ENCODE results near the gene RBMS3.
"Not testable (repeated sequence)": the region's sequence is repeated elsewhere in the genome, so short reads cannot be mapped to it uniquely, and the experiment has no call there.

Gene RBMS3

DNA sequence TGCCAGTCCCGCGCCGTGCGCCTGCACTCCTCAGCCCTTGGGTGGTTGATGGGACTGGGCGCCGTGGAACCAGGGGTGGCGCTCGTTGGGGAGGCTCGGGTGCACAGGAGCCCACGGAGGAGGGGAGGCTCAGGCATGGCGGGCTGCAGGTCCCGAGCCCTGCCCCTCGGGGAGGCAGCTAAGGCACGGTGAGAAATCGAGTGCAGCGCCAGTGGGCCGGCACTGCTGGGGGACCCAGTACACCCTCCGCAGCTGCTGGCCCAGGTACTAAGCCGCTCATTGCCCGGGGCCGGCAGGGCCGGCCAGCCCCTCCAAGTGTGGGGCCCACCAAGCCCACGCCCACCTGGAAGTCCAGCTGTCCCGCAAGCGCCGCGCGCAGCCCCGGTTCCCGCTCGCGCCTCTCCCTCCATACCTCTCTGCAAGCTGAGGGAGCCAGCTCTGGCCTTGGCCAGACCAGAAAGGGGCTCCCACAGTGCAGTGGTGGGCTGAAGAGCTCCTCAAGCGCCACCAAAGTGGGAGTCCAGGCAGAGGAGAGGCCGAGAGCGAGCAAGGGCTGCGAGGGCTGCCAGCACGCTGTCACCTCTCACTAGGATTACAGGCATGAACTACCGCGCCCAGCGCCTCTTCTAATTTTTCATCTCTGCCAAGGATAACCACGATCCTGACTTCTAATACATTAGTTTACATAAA is 192.8 kb downstream of the RBMS3 start:
- not testable (repeated sequence) for H3K27ac Mint-ChIP-seq, H3K4me3 Mint-ChIP-seq, H3K36me3 Mint-ChIP-seq, ATAC-seq, H3K9me3 Mint-ChIP-seq, H3K27me3 Mint-ChIP-seq, H3K4me1 Mint-ChIP-seq

DNA sequence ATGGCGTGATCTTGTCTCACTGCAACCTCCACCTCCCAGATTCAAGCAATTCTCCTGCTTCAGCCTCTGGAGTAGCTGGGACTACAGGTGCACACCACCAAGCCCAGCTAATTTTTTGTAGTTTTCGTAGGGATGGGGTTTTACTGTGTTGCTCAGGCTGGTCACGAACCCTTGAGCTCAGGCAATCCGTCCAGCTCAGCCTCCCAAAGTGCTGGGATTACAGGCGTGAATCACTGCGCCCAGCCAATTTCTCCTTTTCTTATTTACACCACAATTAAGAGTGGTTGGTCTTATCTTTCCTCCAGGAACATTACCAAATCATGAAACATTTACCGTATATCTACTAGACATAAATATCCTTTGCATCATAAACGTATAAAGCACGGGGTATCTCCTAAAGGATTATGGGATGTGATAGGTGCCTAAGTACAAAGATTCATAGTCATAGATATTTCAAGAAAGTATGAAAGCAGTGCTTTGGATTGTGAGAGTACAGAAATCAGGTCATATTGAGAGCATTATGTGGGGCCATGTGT is 194.5 kb downstream of the RBMS3 start:
- no peaks in the 10 kb centered on the region for H3K4me1 Mint-ChIP-seq

GRCh38 chr3:29475854-29476253 is 195.0 kb downstream of the RBMS3 start:
- no peak for ATAC-seq
- no peak overlapping the region for H3K4me3 Mint-ChIP-seq
- no peaks in the 10 kb centered on the region for H3K36me3 Mint-ChIP-seq
- no peaks in the 10 kb centered on the region for H3K4me1 Mint-ChIP-seq
- H3K9me3 Mint-ChIP-seq, result no peaks in the 10 kb centered on the region
- no peaks in the 10 kb centered on the region for H3K27me3 Mint-ChIP-seq
- no peak overlapping the region for H3K27ac Mint-ChIP-seq

More for the DNA sequence above, 194.5 kb downstream of the RBMS3 start:
- H3K27me3 Mint-ChIP-seq, result no peaks in the 10 kb centered on the region
- no peak overlapping the region for H3K27ac Mint-ChIP-seq
- no peaks in the 10 kb centered on the region for H3K9me3 Mint-ChIP-seq
- ATAC-seq, result no peak
- no peak overlapping the region for H3K4me3 Mint-ChIP-seq
- H3K36me3 Mint-ChIP-seq, result no peaks in the 10 kb centered on the region

- no peaks in the 10 kb centered on the region for H3K4me1 Mint-ChIP-seq
- no peak for ATAC-seq
- no peaks in the 10 kb centered on the region for H3K36me3 Mint-ChIP-seq
- H3K27me3 Mint-ChIP-seq, result no peaks in the 10 kb centered on the region
- no peaks in the 10 kb centered on the region for H3K9me3 Mint-ChIP-seq
- no peak overlapping the region for H3K4me3 Mint-ChIP-seq
- H3K27ac Mint-ChIP-seq, result no peak overlapping the region
Observed at GRCh38 chr3:29478611-29479010, 197.7 kb downstream of the RBMS3 start.

DNA sequence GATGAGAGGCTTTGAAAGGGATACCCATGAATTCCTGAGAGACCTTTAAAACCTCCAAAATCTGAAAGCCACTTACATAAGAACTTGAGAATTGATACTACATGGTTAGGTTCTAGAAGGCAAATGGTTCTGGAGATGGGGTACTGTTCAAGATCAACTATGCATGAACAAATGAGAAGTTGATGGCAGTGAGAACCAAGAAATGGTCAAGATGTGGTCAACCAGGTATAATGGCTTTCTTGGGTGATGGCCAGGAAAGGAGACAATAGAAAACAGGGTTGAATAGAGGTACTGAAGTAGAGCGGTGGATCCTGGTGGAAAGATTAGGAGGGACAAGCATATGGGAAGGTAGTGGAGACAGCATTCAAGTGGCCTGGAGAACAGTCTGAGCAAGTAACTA is 200.4 kb downstream of the RBMS3 start:
- ATAC-seq, result no peak
- Mint-ChIP-seq H3K4me1 (no peaks in the 10 kb centered on the region), H3K36me3 (no peaks in the 10 kb centered on the region), H3K27me3 (no peaks in the 10 kb centered on the region), H3K27ac (no peak overlapping the region), H3K9me3 (no peaks in the 10 kb centered on the region), H3K4me3 (no peak overlapping the region)

- H3K9me3 Mint-ChIP-seq, result no peaks in the 10 kb centered on the region
- ATAC-seq, result no peak
- no peaks in the 10 kb centered on the region for H3K27me3 Mint-ChIP-seq
- no peaks in the 10 kb centered on the region for H3K4me1 Mint-ChIP-seq
- H3K4me3 Mint-ChIP-seq, result no peak overlapping the region
- no peak overlapping the region for H3K27ac Mint-ChIP-seq
- no peaks in the 10 kb centered on the region for H3K36me3 Mint-ChIP-seq
Observed at GRCh38 chr3:29481969-29482767, 201.3 kb downstream of the RBMS3 start.

- no peak overlapping the region for H3K4me3 Mint-ChIP-seq
Observed at GRCh38 chr3:29484633-29485032, 203.8 kb downstream of the RBMS3 start.

GRCh38 chr3:29486096-29486495 is 205.2 kb downstream of the RBMS3 start:
- no peaks in the 10 kb centered on the region for H3K4me1 Mint-ChIP-seq
- H3K9me3 Mint-ChIP-seq, result peaks cover 7% of the 10 kb centered on the region
- no peak for ATAC-seq
- H3K27ac Mint-ChIP-seq, result no peak overlapping the region
- no peaks in the 10 kb centered on the region for H3K27me3 Mint-ChIP-seq
- H3K36me3 Mint-ChIP-seq, result no peaks in the 10 kb centered on the region
- H3K4me3 Mint-ChIP-seq, result no peak overlapping the region

More at GRCh38 chr3:29484633-29485032, 203.8 kb downstream of the RBMS3 start:
- no peak for ATAC-seq
- Mint-ChIP-seq H3K27me3 (no peaks in the 10 kb centered on the region), H3K4me1 (no peaks in the 10 kb centered on the region), H3K27ac (no peak overlapping the region), H3K9me3 (peaks cover 3% of the 10 kb centered on the region), H3K36me3 (no peaks in the 10 kb centered on the region)

DNA sequence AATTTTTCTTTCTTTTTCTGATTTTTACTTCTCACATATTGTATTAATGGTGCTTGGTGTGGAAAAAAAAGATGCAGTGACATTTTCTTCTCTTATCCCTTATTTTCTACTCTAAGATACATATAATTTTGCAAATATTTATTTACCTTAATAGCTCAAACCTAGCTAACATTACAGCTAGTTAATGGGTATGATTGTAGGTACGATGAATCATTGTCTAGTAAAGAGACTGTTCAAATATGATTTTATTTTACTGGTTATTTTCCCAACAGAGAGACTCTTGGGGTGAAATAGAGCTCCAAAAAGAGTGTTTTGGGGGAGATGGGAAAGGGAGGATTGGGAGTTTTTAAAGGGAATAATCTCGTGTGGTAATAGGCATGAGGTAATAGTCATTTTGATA is 206.0 kb downstream of the RBMS3 start:
- H3K27ac Mint-ChIP-seq, result no peak overlapping the region
- no peak overlapping the region for H3K4me3 Mint-ChIP-seq
- ATAC-seq, result no peak
- peaks cover 7% of the 10 kb centered on the region for H3K9me3 Mint-ChIP-seq
- H3K4me1 Mint-ChIP-seq, result no peaks in the 10 kb centered on the region
- H3K36me3 Mint-ChIP-seq, result no peaks in the 10 kb centered on the region
- no peaks in the 10 kb centered on the region for H3K27me3 Mint-ChIP-seq

- Mint-ChIP-seq H3K4me3 (no peak overlapping the region), H3K27ac (no peak overlapping the region), H3K4me1 (no peaks in the 10 kb centered on the region), H3K9me3 (peaks cover 11% of the 10 kb centered on the region), H3K36me3 (no peaks in the 10 kb centered on the region), H3K27me3 (no peaks in the 10 kb centered on the region)
- no peak for ATAC-seq
Observed at GRCh38 chr3:29488922-29489321, 208.1 kb downstream of the RBMS3 start.

- H3K36me3 Mint-ChIP-seq, result no peaks in the 10 kb centered on the region
- H3K27ac Mint-ChIP-seq, result no peak overlapping the region
- no peak for ATAC-seq
- H3K4me3 Mint-ChIP-seq, result no peak overlapping the region
- H3K4me1 Mint-ChIP-seq, result no peaks in the 10 kb centered on the region
- no peaks in the 10 kb centered on the region for H3K27me3 Mint-ChIP-seq
- H3K9me3 Mint-ChIP-seq, result peaks cover 15% of the 10 kb centered on the region
Observed at GRCh38 chr3:29493109-29493508, 212.2 kb downstream of the RBMS3 start.

GRCh38 chr3:29494305-29495036 is 213.6 kb downstream of the RBMS3 start:
- no peak for ATAC-seq
- Mint-ChIP-seq H3K36me3 (no peaks in the 10 kb centered on the region), H3K27ac (no peak overlapping the region), H3K4me3 (no peak overlapping the region), H3K9me3 (peaks cover 13% of the 10 kb centered on the region), H3K27me3 (no peaks in the 10 kb centered on the region), H3K4me1 (no peaks in the 10 kb centered on the region)

GRCh38 chr3:29497282-29497681 is 216.4 kb downstream of the RBMS3 start:
- no peak overlapping the region for H3K4me3 Mint-ChIP-seq
- H3K4me1 Mint-ChIP-seq, result no peaks in the 10 kb centered on the region
- H3K27ac Mint-ChIP-seq, result no peak overlapping the region
- ATAC-seq, result no peak
- H3K36me3 Mint-ChIP-seq, result no peaks in the 10 kb centered on the region
- peaks cover 6% of the 10 kb centered on the region for H3K9me3 Mint-ChIP-seq
- H3K27me3 Mint-ChIP-seq, result no peaks in the 10 kb centered on the region

DNA sequence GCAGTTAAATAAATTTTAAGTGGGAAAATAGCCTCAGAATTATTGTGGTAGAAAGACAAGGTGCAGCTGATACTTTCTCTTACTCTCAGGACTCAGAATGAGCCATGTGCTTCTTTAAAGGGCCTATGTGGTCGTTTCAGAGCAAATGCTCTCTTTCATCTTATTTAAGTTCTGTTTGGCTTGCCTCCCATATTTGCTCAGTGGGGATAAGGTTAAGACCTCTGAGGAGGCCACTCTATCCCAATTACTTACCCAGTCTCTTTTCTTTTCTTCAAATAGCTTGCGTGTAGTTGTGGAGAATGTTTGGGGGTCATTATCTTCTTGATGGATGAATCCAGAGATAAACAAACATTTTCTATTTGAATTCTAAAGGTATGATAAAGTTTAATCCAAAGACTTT is 221.9 kb downstream of the RBMS3 start:
- no peak overlapping the region for H3K27ac Mint-ChIP-seq
- no peaks in the 10 kb centered on the region for H3K9me3 Mint-ChIP-seq
- no peaks in the 10 kb centered on the region for H3K27me3 Mint-ChIP-seq
- H3K4me3 Mint-ChIP-seq, result no peak overlapping the region
- no peaks in the 10 kb centered on the region for H3K36me3 Mint-ChIP-seq
- H3K4me1 Mint-ChIP-seq, result no peaks in the 10 kb centered on the region
- ATAC-seq, result no peak

DNA sequence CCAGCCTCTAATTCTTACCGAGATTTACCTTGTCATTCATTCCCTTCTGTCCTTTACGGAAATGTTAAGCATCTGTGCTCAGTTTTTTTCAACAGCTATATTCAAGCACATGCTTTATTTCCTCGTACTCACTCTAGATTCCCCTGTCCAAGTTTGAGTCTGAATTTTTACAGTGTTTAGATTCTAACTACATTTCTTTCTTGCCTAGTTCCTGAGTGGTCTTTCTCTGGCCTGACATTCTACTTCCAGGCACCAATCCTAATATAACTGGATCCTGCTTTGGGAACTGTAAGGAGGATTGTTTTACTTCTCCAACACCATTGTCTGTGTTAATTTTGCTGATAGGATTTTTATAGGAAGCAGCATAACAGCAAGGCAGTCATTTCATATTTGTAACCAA is 222.4 kb downstream of the RBMS3 start:
- no peaks in the 10 kb centered on the region for H3K9me3 Mint-ChIP-seq
- no peak for ATAC-seq
- H3K36me3 Mint-ChIP-seq, result no peaks in the 10 kb centered on the region
- no peaks in the 10 kb centered on the region for H3K4me1 Mint-ChIP-seq
- no peak overlapping the region for H3K4me3 Mint-ChIP-seq
- H3K27ac Mint-ChIP-seq, result no peak overlapping the region
- H3K27me3 Mint-ChIP-seq, result no peaks in the 10 kb centered on the region
